ENCODE data around the gene HLA-DQB1.
"Not testable (repeated sequence)": the region's sequence is repeated elsewhere in the genome, so short reads cannot be mapped to it uniquely, and the experiment has no call there.

Gene HLA-DQB1

GRCh38 chr6:32662099-32662498, 4.4 kb downstream of the HLA-DQB1 start:
- TF ChIP-seq ZFX (IDR thresholded peaks at IDR 0.05) (no peak), CTCF (conservative IDR thresholded peaks at IDR 0.05) (no peak)

GRCh38 chr6:32659856-32660595, 6.4 kb downstream of the HLA-DQB1 start:
- no peak for TF ChIP-seq ZFX (IDR thresholded peaks at IDR 0.05)
- TF ChIP-seq CTCF (conservative IDR thresholded peaks at IDR 0.05), result no peak

More at GRCh38 chr6:32662099-32662498, 4.4 kb downstream of the HLA-DQB1 start:
- no peak overlapping the region for H3K27ac ChIP-seq

GRCh38 chr6:32658268-32658897, 8.1 kb downstream of the HLA-DQB1 start:
- no peak for TF ChIP-seq CTCF (conservative IDR thresholded peaks at IDR 0.05)
- no peak for TF ChIP-seq ZFX (IDR thresholded peaks at IDR 0.05)
- no peak overlapping the region for H3K27ac ChIP-seq

More at GRCh38 chr6:32659856-32660595, 6.4 kb downstream of the HLA-DQB1 start:
- no peak overlapping the region for H3K27ac ChIP-seq

- H3K27ac ChIP-seq, result not testable (repeated sequence)
These were observed 8.6 kb downstream of the HLA-DQB1 start for GRCh38 chr6:32657819-32658218.

GRCh38 chr6:32657329-32657728, 9.1 kb downstream of the HLA-DQB1 start:
- H3K27ac ChIP-seq, result not testable (repeated sequence)

GRCh38 chr6:32655203-32655710, 11.2 kb downstream of the HLA-DQB1 start:
- no peak overlapping the region for H3K27ac ChIP-seq
- TF ChIP-seq ZFX (IDR thresholded peaks at IDR 0.05) (no peak), CTCF (conservative IDR thresholded peaks at IDR 0.05) (no peak)

- no peak for TF ChIP-seq ZFX (IDR thresholded peaks at IDR 0.05)
- TF ChIP-seq CTCF (conservative IDR thresholded peaks at IDR 0.05), result no peak
- H3K27ac ChIP-seq, result no peak overlapping the region
These were observed 21.3 kb downstream of the HLA-DQB1 start for GRCh38 chr6:32645047-32645703.

- TF ChIP-seq CTCF (conservative IDR thresholded peaks at IDR 0.05) (no peak), ZFX (IDR thresholded peaks at IDR 0.05) (no peak)
- no peak overlapping the region for H3K27ac ChIP-seq
These were observed 22.6 kb downstream of the HLA-DQB1 start for GRCh38 chr6:32643904-32644303.

All from C4-2B (cell line).